Anterior cingulate cortex (tissue), 58 donors: ENCODE results near the gene CCM2L.

Experiments
- DNase-seq, 58 donors: peaks; one replicate each; lab custom pipeline; 2025; lab: John Stamatoyannopoulos, UW

Gene CCM2L

DNA sequence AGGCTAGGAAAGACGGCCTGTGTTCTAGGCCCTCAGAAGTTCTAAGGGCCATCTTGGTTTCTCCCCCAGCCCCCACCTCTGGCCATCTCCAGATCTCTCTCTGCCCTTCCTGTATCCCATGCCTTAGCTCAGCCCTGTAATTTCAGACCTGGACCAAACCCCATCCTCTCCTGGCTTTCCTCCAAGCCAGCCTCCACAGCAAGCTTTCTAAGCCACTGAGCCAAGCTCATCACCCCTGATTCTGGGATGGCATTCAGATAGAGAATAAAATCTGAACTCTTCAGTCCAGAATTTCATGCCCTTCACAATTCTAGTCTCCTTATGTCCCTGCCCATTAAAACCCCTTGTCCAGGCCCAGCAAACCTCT lies 18.9 kb upstream of the CCM2L start:
- DNase-seq: peak in 1 of 58 donors; percentile 3

- DNase-seq: no peak
These were observed 18.2 kb upstream of the CCM2L start for GRCh38 chr20:31992086-31992485.

- DNase-seq: no peak
These were observed 13.2 kb upstream of the CCM2L start for GRCh38 chr20:31996996-31997395.

DNA sequence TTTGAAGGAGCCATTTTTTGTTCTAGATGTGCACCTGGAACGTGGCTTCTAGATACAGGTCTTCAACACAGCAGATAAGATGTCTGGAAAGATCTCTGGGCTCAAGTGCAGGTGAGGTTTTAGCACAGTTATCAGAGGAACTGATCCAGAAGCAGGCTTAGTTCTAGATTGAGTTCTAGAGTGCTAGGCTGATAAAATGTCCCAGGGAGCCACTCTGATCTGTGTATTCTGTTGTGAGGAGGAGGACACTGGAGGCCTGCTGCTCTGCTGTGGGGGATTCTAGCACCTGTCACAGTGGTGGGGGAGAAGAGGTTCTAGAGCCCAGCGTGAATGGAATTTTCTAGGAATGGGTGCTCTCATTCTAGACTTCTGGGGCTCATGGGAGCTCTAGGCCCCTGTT lies 12.0 kb upstream of the CCM2L start:
- no peak for DNase-seq

DNA sequence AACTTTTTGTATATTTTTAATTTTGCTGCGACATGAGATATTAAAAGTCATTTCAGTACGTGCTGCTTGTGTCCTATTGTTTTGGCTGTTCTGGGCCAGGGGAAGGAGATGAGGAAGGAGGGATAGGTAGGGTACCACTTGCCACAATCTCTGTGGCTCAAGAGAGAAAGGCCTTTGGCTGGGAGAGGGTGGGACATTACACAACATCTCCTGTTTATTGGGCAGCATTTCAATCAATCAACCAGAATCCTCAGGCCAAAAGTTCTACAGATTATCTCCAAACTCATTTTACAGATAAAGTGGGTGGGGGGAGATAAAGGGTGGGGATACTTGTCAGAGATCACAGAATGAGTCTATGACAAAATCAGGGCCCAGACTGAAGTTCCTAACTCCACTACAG lies 6.9 kb upstream of the CCM2L start:
- no peak for DNase-seq

DNA sequence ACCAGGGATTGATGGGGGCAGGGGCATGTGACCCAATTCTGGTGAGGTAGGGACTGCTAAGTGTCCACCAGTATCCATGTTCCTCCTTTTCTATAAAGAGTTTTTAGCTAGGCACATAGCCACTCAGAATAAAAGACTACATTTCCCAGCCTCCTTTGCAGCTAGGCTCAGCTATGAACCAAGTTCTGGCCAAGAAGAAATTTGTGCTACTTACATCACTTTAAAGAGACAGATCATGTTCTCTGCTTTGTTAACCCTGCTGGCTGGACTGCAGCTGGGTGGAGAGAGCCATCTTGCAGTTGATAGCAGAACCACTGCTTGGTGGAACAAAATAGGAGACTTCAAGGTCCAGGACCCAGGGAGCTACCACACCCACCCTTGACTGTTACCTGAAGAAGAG lies 5.3 kb upstream of the CCM2L start:
- DNase-seq: peak in 1 of 58 donors; percentile 27

- no peak for DNase-seq
These were observed 4.2 kb upstream of the CCM2L start for GRCh38 chr20:32006053-32006452.

GRCh38 chr20:32006841-32007786 lies 3.1 kb upstream of the CCM2L start:
- no peak for DNase-seq

DNA sequence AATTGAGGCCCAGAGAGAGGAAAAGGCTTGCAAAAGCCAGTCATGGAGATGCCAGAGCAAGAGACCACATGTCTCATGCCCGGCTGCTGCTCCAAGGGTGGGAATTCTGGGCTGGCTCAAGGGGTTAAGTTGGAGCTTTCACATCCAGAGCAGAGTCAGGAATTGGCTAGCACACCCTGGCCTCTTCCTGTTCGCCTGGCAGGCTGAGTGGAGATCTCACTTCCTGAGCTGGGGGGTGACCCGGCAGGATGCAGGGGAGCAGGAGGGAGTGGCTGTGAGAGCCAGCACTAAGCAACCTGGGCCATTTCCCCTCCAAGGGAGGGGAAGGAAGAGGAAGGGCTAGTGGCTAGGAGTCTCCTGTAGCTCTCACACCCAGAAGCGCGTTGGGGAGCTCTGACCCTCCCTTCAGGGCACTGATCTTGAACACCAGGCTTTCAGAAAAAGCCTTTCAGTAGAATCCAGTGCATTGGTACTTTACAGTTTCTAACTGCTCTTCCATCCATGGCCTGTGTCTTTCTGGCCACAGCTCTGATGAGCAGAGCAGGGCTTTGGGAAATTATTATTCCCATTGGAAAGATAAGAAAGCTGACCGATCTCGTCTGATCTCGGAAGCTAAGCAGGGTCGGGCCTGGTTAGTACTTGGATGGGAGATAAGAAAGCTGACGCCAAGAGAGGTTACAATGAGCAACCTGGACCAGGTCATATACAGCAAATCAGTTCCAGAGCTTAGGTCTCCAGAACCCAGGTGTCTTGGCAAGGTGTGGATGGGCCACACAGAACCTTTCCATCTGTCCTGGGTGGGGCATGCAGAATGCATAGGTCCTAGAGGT lies 2.2 kb upstream of the CCM2L start:
- DNase-seq: no peak

GRCh38 chr20:32009564-32009963 lies 674 bp upstream of the CCM2L start:
- no peak for DNase-seq

DNA sequence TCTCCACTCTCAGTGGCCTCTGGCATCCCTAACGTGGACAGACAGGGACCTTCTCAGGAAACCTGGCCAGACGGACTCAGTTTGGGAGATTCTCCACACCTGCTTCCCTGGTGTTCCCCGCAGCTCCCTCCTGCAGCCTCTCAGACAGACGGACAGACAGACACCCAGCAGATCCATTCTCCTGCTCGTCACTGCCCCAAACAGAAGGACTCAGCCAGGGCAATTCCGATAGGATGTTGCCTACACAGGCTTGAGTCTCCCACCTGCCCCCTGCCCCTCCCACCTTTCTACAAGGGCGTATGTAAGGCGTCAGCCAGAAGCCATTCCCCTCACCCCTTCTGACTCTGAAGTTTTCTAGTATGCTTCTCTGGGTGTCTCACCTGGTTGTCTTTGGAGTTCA lies 428 bp downstream of the CCM2L start:
- no peak for DNase-seq

GRCh38 chr20:32012159-32012688 lies 2.0 kb downstream of the CCM2L start:
- DNase-seq: no peak

DNA sequence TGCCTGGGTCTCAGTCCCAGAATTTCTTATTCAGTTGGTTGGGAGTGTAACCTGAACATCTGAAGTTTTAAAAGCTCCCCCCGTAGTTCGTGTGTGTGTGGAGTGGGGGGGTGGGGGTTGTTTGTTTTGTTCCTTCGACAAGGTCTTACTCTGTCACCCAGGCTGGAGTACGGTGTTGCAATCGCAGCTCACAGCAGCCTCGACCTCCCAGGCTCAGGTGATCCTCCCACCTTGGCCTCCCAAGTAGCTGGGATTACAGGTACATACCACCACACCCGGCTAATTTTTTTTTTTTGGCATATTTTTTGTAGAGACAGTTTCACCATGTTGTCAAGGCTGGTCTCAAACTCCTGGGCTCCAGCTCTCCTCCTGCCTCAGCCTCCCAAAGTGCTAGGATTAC lies 3.1 kb downstream of the CCM2L start:
- DNase-seq: no peak

GRCh38 chr20:32017711-32018251 lies 7.5 kb downstream of the CCM2L start:
- DNase-seq: peak in 1 of 58 donors; percentile 50

GRCh38 chr20:32018269-32019155 lies 8.3 kb downstream of the CCM2L start:
- peak in 3 of 58 donors; percentile 15 to 70 (median 25) for DNase-seq

DNA sequence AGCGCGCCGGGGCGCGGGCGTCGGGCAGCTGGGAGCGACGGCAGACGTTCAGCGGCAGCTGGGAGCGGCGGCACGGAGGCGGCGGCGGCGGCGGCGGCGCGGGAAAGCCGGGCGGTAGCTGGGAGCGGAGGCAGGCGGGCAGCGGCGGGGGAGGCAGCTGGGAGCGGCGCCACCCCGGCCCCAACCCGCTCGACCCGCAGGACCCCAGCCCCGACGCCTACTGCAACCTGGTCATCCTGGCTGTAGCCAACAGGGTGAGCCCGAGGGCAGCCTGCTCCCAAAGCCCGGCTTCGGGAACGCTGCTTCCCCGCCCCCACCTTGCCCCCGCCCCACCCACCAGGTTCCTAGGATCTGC lies 8.9 kb downstream of the CCM2L start:
- peak in 1 of 58 donors; percentile 20 for DNase-seq

DNA sequence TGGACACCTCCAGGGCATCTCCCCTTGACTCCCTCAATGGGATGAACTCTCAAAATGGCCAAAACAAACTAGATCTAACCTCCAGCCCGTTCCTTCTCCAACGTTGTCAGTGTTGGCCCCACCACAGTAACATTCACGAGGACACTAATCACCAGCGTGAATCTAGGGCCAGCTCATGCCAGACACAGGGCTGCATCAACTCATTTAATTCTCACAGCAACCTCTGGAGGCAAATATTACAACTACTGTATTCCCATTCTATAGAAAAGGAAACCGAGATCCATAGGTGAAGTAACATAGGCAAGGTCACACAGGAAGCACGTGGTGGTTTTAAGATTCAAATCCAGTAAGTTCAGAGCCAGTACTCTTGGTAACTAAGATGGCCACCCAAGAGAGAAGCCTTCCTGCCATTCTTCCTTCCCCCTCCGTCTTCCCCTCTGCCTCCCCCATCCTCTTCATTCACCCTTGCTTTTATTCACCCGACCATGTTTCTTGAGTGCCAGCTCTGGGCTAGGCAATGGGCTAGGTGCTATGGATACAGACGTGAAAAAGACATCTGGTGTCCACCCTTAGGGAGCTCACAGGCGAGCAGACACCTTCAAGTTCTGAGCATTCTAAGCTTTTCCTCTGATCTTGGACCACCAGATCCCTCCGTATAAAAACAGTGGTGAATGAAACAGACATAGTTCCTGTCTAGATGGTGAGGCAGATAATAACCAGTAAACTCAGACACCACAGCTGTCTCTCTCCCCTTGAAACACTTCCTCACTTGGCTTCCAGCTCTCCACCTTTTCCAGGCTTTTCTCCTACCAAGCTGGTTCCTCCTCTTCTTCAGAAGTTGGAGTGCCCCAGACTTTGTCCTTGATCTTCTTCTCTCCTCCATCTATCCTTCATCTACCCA lies 9.6 kb downstream of the CCM2L start:
- DNase-seq: no peak

GRCh38 chr20:32021091-32021490 lies 10.9 kb downstream of the CCM2L start:
- DNase-seq: no peak

GRCh38 chr20:32024683-32025295 lies 14.6 kb downstream of the CCM2L start:
- DNase-seq: no peak
